HL-60/S4 treated with retinoic acid at 250 ng/mL for 4 days and 3 days (cell line): ENCODE results near the gene TCF7L2.

Experiments
- in situ Hi-C: fragments of 300-500 bp; cut with MboI; formaldehyde crosslinking; loops from 2 replicates; pipeline ENCODE4 v1.7.0; 2022; ENCODE audit warnings: low sequenced_read_pairs

Gene TCF7L2

DNA sequence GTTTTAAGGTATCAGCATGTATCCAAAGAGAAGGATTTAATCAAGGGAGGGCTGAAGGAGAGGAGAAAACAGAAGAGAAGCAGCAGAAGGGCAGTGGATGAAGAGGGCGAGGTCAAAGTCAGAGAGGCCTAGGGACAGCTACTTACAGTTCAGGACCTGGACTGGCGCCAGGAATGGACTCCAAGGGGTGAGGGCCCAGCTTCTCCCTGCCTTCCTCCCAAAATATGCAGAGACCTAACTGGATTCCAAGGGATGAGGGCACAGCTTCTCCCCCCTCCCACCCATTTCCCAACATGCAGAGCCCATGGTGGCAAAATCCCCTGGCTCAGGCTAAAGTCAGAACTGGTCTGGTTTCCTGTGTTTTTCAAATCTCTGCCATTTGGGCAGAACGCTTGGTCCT, 3.4 kb upstream of the TCF7L2 start:
- in situ Hi-C loops = no loop called here

DNA sequence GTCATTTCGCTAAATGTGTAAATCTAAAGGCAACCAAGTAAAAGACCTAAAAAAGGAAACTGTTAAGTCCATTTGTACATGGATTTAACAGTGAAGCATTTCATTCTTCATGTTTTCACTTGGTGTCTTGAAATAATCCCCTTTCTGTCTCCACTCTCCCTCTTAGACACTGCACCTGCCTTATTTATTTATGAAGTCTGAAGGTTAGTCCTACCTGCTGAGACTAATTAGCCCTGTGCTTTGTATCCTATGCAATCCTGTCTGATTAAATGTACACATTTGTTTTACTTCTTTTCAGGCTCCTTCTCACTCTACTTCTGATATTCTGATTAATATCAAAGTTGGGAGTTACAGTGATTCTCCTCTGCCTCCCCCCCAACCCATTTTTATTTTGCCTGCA, 1.9 kb upstream of the TCF7L2 start:
- in situ Hi-C loops = no loop called here

DNA sequence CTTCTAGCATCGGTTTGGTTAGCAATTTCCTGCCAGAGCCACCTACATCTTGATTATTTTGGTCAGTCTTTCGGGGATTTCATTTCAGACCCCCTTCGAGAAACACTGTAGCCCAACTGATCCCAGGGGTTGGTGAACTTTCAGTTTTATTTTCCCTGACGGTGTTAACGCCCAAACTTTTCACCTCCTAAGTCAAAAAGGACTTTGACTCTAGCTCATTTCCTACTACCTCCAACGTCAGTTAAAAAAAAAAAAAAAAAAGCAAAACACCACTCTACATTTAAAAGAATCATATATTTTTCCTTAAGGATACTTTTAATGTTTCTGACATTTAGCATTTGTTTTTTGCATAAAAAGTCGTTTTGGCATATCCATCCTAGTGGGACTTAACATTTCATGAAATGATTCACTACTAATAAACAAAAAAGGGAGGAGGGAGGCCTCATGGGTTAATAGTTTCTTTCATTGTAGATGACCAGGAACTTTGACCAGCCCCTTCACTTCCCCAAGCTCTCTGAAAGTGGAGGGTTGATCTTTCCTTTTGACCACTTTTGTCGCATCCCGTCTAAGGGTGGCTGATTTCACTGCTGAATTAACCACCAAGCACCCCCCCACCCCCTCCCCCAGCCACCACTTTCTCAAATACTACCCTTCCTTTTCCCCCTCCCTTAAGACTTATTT, 764 bp upstream of the TCF7L2 start:
- in situ Hi-C loops = no loop called here

- in situ Hi-C loops = no loop called here
Measured at GRCh38 chr10:112950714-112951358, 789 bp downstream of the TCF7L2 start.

GRCh38 chr10:112951359-112952281, 1.6 kb downstream of the TCF7L2 start:
- in situ Hi-C loops = no loop called here

GRCh38 chr10:112952282-112953173, 2.5 kb downstream of the TCF7L2 start:
- in situ Hi-C loops = no loop called here

DNA sequence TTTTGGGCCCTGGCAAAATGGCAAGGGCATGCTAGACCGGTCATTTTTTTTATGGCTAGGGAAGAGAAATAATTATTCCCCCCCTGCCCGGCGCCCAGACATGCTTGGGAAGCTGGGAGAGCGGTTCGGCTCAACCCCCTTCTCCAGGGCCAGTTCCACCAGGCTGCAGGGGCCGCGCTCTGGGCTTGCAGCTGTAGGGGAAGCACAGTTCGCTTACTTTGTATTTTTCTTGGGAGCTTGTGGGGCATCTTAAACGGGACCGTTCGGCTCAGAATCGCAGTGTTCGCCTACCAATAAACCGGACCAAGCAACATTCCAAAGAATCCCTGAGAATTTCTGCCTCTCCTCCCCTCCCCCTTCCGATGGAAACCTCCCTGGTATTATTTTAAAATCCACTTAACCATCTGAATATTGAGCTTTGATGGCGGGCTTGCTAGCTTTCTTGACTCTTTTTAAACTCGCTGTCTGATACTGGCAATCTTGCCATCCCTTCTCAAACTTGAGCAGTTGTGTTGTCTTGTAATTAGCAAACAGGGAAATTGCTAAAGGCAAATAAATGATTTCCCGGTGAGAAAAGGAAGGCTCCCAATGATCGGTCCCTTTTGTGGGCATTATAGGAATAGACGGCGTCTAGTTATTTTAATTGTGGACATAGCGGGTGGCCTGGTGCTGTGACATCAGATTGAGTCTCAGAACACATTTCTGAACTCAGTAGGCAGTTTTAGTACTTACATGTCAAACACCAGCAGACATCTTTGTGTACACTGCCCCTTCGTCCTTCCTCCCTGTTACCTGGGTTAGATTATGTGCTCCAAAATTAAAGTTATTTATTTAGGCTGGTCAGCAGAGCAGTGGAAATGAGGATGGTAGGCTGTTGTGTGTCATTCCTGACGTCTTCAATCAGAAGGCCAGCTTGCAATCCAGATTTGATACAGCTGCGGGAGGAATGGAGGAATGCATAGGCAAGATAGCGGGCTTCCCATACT, 3.4 kb downstream of the TCF7L2 start:
- in situ Hi-C loops = no loop called here

DNA sequence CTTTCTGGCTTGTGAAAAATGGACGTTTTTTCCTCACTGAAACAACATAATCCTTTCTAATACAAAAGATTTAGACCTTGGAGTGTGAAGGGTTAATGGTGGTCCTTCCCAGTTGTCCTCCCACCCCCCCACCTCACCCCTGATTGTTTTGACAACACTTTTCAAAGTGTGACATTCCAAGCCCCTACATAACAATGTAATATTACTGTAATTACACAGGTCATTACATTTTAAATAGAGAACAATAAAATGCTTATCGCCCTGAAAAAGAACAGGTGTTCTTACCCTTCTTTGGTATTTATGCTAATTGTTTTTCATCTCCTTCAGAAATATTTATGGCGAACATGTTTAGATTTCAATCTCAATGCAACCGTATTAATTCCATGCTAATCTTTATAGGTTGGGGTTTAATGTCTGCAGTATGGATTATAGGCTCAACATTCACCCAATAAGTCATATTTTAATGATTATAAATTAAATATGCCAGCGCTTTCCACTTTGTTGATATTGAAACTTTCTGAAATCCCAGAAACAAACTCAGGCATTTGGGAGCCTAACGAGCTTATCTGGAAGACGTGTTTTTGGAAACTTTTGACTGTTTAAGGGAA, 5.0 kb downstream of the TCF7L2 start:
- in situ Hi-C loops = no loop called here

DNA sequence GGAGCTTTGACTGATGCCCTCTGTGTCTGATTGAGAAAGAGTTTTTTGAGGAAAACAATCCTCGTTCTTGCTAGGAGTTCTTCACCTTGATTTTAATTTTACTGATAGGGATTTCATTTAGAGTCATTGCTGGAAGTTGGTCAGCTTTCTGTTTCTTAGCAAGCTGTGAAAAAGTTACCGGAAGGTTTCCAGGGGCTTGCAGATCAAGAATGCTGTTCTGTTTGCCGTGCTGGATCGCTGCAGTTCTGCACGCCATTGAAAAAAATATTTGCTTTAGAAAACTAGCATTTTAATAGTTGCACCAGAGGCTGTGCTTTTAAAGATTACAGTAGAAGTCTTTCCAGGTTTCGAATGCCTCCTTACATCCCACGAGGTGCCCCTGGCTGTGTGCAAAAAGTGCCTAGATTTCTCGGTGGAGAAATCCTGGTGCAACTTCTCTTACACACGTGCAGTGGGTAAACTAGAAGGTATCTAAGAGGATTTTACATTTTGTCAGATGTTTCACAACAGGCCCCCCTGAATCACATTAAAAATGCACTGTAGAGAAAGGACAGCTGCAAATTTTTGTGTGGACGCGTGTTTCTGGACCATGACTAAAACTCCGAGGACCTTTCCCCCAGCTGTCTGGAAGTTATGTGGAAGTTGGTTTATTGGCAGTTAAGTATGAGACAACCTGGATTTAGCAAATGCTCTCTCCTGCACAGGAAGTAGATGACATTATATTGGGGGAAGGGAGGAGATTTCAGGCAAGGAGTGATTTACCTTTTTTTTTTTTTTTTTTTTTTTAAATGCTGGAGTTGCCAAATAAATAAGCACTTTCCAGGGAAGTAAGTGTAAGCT, 5.8 kb downstream of the TCF7L2 start:
- in situ Hi-C loops = no loop called here

DNA sequence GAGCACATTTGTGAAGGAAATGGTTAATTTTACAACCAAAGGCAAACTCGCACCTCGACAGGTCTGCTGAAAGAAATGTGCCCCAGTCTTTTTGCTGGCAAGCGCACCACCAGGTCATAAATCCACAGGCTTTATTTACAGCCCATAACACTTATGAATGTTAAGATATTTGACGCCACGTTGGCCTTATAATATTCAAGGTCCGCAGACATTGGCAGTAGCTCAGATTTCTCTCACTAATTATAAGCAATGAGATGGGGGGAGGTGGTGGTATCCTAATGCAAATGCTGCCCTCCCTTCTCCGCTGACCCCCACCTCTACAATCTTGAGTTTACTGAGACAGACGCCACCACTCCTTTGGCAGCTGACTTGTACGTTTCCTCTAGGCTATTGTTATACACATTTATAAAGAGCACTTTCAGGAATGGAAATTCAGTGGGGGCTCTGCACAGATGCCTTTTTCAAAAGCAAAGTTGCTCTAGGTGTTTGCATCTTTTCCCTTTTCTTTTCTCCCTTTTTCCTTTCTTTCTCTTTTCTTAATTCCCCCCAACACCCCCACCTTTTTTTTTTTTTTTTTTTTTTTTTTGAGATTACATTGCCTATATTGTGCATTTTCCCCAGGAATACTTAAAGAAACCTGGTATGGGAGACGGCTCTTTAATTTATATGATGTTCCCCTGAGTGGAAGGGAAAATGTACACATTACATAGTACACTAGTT, 6.7 kb downstream of the TCF7L2 start:
- in situ Hi-C loops = no loop called here

DNA sequence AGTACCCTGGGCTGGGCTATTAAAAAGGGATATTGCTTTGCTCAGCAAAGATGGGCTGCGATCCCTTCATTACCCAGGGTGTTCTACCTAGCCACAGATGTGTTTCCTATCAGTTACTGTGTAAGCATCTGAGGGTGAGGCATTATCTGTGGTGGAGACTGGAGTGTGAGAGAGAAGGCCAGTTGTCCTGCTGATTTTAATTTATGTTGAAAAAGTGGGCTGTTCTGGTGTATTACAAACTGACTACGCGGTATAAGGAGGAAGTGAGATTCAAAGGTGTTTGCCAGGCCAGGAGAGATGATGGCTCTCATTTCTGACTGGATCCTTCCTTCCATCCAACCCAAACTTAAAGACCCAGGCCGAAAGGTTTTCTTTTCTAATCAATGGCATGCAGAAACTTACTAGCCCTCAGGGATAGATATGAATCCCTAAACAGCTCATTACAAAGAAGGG, 7.6 kb downstream of the TCF7L2 start:
- in situ Hi-C loops = no loop called here

DNA sequence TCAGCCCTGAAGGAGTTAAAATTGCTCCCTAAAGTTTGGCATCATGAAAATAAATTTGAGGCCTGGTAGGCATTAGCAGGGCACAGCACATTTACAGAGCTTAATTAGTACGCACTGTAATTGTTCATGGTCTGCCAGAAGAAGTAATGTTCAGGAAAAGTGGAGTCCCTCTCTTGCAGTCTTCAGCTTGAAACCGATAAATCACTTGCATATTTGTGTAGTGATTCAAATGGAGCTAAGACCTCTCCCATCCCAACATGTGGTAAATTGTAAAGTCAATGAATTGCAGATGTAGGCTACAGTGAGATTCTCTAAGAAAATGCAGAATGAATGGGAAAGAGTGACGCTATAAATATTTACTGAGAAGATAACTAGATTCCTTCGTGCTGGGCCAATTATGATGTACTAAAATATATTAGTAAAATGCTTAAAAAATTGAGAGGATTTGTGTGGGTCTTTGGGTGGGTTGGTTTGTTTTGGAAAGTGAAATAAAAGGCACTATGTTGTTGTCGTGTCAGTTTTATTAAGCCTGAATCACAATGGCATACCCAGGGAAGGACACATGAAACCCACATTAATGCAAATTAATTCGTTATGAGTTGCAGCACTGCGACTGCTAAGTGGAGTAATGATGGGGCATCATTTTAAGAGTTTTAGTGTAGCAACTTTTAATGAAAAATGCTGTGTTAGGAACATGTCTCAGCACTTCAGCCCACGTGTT, 8.4 kb downstream of the TCF7L2 start:
- in situ Hi-C loops = no loop called here

DNA sequence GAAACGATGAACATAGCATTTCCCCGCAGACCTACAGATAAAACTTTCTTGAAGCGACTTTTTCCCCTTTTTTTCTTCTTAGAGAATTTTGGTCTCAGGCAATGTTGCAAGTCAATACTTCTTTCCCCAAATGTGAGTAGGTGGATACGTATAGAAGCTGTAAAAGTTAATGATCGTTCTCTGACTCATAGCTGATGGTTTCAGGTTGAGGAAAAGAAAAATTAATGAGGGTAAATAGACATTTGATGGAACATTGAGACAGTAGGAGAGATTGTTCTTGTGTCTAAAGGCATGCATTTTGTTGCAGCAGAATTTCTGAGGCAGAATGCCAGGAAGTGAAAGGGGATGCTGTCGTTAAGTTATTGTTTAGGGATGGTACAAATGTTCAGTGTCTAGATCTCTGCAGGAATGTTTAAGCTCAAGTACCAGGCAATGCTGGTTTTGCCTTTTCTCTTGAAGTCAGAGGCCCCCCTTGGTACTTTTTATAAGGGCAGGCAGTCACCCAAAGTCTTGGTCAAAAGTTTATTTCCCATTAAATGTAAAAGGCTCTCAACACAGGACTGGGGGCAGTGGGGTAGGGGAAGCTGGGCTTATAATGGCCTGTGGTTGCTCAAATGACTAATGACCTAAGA, 9.3 kb downstream of the TCF7L2 start:
- in situ Hi-C loops = no loop called here

- in situ Hi-C loops = no loop called here
Measured at GRCh38 chr10:112960151-112960681, 10.2 kb downstream of the TCF7L2 start.

DNA sequence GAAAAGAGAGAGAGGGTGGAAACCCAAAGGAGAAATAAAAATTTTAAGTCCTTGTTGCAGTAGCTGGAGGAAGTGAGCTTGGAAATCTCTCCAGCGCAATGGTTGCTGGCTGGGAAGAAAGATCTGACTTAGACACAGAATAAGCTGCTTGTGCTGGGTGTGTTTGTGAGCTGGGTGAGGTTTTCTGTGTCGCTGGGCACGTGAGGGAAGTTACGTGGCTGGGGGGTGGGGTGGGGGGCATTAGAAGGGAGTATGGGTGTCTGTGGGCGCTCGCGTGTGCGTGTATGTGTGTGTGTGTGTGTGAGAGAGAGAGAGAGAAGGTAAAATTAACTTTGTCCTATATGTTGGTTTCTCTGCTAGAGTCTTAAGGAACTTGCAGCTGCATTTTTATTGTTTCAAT, 11.6 kb downstream of the TCF7L2 start:
- in situ Hi-C loops = no loop called here

- in situ Hi-C loops = no loop called here
Measured at GRCh38 chr10:112962343-112962742, 12.3 kb downstream of the TCF7L2 start.
